Vagina (tissue), 2 donors: Measurements from ENCODE around the gene CCT6A.

ENCODE experiments used
- POLR2A ChIP-seq, 2 donors: fragments of 450-650 bp; IDR thresholded peaks; one replicate each; pipeline ENCODE4 v1.6.1; 2017; ENCODE audit warnings: antibody characterized with exemption in 2 of 2, mild to moderate bottlenecking in 2 of 2, moderate library complexity in 2 of 2
- TF ChIP-seq, protein P1 (sequence below), 3 experiments: fragments of 450-650 bp in 2 of 3; fragments of 200-600 bp in 1 of 3; sonication (generic) in 1 of 3; IDR thresholded peaks; one replicate each; pipeline ENCODE4 v1.5.1; 2017 to 2019; ENCODE audit warnings: antibody characterized with exemption in 3 of 3, mild to moderate bottlenecking in 2 of 3, moderate library complexity in 2 of 3

- no peak for TF ChIP-seq POLR2A (IDR thresholded peaks at IDR 0.05)
- TF ChIP-seq, protein P1, sequence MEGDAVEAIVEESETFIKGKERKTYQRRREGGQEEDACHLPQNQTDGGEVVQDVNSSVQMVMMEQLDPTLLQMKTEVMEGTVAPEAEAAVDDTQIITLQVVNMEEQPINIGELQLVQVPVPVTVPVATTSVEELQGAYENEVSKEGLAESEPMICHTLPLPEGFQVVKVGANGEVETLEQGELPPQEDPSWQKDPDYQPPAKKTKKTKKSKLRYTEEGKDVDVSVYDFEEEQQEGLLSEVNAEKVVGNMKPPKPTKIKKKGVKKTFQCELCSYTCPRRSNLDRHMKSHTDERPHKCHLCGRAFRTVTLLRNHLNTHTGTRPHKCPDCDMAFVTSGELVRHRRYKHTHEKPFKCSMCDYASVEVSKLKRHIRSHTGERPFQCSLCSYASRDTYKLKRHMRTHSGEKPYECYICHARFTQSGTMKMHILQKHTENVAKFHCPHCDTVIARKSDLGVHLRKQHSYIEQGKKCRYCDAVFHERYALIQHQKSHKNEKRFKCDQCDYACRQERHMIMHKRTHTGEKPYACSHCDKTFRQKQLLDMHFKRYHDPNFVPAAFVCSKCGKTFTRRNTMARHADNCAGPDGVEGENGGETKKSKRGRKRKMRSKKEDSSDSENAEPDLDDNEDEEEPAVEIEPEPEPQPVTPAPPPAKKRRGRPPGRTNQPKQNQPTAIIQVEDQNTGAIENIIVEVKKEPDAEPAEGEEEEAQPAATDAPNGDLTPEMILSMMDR (IDR thresholded peaks at IDR 0.05) = no peak
Measured at GRCh38 chr7:56033671-56034432, 17.7 kb upstream of the CCT6A start.
